ENCODE results near the gene ADRA2C. TPM values are rescaled to one million over a fixed set of nuclear protein-coding genes. Genes with fewer than 3 reads are reported as not detected.
A peak's percentile ranks its signal among the peaks of the same experiment; 100 is the strongest.

Gene ADRA2C
- total RNA-seq, 1 experiment from 2014 or later: 5.9 TPM

DNA sequence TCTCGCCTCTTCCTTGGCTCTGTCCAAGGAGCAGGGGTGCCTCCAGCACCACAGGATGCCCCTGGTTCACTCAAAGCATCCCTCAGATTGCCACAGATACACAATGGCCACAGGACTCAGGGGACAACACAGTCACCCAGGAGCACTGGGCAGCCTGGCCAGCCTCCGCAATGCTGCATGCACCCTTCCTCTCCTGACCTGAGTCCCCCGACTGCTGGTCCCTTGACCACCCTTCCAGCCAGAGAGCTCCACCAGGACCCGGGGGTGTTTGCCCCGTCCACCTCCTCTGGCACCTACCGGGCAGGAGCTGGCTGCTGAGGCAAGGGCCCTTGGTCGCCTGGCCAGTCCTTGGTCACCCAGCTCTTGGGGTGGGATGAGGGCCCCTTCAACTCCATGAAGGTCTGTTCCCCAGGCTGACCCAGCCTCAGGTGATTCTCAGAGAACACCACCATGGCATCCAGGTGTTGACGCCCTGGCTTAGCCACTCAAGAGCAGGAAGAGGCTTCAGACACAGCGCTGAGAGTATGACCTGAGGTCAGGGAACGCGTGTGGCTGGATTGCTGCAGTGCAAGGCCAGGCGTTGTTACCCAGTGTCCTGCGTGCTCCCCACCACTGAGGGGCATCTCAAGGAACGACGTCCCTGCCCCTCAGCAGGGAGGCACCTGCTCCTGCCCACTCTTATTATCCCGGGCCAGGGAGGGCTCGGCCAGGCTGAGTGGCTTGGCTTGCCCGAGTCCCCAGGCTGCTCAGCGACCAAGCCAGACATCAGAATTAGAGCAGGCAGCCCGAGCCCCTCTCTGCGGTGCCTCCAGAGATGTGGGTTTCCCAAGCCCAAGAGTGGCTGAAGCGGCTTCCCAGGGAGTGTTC, 10.2 kb downstream of the ADRA2C start:
- no peak for DNase-seq (ENCODE audit: low spot score)

DNA sequence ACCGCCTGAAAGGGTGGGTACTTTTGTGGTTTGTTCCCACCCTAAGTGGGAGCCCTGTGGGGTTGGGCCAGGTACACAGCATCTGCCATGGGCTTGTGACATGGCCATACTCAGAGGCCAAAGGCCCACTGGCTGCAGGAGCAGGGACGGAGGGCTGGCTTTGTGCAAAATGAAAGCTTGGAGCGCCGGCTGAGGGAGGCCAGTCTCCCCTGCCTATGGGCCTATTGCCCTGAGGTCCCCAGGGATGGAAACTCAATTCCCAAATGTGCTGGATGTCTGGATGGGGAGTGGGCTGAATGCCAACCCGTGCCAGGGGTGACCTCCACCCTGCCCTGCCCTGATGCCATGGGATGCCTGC, 10.8 kb downstream of the ADRA2C start:
- DNase-seq (ENCODE audit: low spot score): no peak

DNA sequence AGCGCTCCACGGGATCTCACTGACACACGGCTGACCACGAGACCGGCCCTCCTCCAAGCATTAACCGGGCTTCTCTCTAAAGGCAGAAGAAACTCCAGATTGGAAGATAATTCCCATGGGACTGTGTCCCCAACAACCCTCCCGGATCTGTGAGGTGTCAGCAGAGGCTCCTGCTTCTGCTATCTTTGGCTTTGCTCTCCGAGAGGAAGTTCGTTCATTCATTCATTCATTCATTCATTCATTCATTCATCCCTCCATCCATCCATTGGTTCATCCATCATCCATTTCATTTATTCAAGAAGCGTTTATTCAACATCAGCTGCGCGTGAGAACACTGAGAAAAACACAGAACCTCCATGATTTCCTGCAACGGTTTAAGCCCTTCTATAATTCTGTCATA, 11.5 kb downstream of the ADRA2C start:
- DNase-seq (ENCODE audit: low spot score): no peak

DNA sequence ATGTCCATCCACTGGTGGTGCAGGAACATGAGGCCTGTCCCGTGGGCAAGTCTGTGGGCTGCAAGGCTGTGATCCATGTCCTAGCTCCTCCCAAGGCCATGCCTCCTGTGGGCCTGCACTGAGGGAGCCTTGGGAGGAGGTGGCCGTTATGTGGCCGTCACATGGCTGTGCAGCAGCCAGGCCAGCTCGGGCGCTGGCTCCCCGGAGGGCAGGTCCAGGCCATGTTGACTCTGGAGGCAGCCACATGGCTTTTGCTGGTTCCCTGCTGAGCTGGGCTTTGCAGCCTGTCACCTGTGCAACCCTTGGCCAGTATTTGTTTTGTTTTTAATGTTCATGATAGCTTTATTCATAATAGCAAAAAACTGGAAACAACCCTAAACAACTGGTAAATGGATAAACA, 13.3 kb downstream of the ADRA2C start:
- no peak for DNase-seq (ENCODE audit: low spot score)

DNA sequence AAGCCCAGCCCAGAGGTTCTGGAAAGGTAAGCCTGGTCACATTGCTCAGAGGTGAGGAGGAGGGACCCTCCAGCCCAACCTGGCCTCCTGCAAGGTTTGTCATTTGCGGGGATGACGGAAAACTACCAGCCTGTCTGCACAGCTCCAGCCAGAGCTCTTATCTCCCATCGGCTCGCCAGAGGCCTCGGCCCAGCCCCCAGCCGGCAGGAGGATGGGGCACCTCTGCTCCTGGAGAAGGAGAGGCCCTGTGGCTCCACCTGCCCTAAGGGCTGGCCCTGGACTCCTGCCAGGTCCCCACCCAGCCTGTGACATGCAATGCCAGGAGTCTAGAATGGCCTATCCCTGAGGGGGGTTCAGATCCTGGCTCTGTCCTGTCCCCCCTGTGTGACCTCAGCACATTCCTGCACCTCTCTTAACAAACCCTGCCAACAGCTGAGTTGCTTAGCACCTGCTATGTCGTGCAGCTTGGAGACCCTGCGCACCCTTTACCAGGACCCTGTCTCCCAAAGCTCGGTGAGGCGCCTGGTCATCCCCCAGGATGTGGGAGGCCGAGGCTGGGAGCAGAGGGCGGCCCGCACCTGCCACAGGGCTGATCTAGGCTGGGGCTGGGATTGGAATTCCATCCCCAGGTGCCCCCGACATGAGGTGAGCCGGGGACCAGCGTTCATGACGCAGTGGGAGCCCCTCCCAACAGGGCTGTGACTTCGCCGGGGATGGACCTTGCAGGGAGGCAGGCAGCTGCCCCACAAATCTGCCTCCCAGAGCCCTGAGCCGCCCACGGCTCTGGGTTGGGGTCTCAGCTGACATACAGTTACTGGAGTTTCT, 14.4 kb downstream of the ADRA2C start:
- no peak for DNase-seq (ENCODE audit: low spot score)

DNA sequence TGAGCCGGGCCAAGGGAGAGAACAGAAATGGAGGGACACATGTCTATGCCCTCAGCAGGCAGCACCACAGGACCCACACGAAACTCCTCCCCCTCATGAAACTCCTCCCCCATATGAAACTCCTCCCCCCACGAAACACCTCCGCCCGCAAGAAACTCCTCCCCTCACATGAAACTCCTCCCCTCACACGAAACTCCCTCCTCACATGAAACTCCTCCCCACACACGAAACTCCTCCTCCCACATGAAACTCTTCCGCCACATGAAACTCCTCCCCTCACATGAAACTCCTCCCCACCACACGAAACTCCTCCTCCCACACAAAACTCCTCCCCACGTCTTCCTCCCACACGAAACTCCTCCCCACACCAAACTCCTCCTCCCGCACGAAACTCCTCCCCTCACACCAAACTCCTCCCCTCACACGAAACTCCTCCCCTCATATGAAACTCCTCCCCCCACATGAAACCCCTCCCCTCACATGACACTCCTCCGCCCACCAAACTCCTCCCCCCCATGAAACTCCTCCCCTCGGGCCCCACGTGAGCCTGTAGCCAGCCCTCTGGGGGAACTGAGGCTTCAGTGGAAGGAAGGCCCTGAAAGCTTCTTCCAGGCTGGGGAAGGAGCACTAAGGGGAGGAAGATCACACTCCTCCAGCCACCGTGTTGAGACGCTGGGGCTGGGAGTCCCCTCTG, 15.2 kb downstream of the ADRA2C start:
- DNase-seq (ENCODE audit: low spot score): no peak

DNA sequence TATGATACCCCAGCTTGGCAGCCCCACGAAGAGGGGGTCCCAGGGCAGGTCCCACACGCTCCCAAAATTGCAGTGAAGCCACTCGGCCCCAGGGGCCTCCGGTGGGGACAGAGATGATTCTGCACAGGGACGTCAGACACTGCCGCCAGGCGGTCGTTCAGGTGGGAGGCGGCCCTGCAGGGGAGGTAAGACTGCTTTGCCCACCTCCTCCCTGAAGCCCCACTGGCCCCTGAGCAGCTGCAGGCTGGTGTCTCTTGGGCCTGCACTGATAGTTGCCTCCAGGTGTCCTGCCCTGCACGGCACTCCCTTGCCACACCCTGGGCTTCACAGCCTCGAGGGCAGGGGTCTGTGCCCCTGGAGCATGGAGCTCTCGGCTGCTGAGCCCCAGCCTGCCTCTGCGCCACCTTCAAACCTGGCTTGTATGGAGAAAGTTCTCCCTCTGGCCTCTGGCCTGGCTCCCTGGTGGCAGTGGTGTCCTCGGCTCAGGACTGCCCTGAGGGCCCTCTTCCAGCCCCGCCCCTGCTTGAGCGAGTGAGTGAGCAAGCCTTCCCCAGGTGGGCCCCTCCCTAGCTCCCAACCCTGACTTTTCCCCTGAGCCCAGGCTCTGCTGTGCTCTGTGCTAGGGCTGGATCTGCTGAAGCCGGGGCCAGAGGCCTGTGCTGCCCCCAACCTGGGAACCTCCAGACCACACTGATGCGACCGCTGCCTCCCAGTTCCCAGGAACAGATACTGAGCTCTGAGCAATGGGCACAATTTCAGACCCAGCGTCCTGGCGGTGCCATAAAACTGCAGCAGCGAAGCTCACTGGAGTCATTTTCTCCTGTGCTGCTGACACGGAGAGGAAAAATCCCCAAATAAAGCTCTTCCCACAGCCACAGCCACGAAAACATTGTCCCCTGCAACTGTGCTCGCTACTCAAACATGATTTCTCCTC, 16.1 kb downstream of the ADRA2C start:
- DNase-seq (ENCODE audit: low spot score): no peak

DNA sequence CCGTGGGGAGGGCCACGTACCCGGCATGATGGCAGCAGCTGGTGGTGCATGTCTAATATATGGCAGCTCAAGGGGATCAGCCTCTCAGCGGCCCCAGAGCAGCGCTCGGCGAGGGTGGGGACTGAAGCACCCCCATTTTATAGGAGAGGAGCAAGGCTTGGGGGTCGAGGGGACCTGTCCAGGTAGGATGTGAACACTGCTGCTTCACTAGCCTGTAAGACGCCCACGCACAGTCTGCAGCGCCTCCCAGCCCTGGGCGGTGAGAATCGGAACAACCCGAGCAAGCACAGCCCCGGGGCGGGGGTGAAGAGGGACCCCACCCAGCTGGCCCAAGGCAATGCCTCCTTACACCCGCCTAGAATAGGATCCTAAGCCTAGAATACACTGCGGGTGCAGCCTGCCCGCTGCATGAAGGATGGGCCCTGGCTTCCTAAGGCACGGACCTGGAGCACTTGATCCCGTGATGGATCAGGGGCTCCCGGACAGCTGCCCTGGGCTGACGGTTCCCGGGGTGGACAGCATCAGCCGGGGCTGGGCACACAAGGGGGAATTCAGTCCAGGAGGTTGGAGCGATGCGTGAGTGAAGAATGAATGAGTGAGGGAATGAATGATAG, 17.6 kb downstream of the ADRA2C start:
- DNase-seq (ENCODE audit: low spot score): no peak

DNA sequence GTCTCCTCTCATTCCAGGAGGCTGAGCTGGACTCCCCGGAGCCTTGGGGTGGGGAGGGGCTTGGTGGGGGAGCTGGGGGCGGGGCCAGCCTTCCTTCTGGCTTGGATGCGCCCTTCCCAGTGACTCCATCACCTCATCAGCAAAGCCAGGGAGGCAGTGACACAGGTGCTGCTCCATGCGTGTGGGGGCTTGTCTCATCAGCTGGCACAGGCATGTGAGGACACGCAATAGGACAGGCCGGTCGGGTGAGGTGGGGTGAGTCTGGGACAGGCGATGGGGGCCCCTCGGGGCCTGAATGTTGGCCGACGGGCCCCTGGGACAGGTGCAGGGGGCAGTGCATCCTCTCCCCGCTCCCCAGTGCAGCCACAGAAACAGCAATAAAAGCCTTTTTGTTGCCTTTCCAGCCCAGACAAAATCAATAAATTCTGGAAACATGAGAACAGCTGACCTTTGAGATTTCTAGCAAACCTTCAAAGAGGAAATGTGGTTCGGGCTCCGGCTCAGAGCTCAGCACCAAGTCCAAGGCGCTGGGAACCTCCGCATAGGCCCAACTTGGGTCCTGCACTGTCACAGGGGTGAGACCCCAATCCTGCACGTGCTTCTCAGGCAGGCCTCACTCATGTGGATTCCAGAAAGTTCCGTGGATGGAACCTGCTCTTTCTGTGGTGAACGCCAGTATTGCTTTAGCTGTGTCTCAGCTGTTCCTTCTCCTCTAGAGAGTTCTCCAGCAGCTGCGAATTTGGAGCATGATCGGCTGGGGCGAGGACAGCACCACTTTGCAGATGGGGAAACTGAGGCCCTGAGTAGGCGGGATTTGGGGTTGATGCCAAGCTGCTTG, 18.5 kb downstream of the ADRA2C start:
- no peak for DNase-seq (ENCODE audit: low spot score)

DNA sequence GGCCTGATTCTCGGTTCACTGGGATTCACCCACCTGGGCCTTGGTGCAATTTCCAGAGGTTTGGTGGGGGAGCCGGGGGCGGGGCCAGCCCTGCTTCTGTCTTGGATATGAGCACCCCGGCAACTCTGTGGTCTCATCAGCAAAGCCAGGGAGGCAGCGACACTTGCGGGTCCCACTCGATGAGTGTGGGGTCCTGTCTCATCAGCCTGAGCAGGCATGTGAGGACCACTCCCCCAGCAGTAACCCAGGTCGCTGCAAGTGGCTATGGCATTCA, 19.0 kb downstream of the ADRA2C start:
- no peak for DNase-seq (ENCODE audit: low spot score)

DNA sequence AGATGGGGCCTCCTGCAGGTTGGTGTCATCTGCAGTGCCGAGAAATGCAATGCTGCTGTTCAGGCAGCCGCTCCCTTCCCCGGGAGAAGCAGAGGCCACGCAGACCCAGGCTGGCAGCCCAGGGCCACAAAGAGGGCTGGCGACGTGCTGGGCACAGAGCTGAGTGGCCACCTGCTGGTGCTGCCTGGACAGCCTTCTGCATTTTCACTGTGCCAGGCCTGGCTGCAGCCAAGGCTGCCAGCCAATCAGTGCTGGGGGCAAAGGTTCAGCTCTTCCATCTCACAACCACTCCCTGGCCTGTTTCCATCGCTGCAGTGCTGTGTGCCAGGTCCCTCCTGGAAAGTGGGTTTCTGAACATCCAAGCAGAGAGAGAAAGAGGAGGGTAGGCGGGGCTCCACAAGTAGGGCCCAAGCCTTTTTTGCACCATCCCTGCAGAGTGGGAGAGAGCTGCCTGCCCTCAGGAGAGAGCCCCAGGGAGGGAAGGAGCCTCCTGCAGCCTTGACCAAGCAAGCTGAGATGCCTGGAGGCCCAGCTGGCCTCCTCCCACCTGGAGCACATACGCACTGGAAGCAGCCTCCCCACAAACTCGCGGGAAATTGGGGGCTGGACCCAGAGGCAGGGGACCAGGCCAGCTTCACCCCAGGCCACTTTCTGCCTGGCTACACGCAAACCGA, 20.1 kb downstream of the ADRA2C start:
- peak; percentile 25 for DNase-seq (ENCODE audit: low spot score)

DNA sequence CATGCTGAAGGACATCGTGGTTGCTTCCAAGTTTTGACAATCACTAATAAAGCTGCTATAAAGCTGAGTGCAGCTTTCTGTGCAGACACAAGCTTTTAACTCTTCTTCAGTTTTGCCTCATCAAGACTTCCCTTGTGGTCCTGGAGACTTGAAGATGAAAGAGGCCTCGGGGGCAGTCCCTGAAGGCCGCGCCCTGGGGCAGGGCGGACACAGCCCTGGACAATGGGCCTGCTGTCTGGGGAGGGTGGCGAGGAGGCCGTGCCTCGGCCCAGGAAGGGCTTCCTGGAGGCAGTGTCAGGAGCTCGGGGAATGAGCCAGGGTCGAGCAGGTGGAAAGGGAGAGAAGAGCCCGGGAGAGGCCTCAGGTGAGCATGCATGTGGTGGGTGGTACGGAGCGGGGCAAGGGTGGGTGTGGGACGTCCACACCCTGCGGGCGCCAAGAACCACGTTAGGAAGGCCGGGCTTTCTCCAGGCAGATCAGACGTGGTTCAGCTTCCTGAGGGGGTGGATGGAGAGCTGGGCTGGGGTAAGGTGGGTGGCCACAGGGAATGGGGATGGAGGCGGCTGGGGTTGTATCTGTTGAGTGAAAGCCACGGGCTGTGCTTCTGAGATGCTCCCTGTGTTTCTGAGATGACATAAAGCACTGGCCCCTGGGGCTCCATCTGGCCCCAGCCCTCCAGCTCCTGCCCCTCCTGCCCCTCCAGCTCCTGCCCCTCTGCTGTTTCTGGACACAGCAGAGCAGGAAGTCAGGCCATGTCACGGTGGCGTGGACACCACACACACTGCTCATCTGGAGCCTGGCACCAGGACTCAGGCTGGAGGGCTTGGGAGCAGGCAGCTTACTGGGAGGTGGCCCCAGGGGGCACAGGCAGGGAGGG, 21.5 kb downstream of the ADRA2C start:
- DNase-seq (ENCODE audit: low spot score): no peak

DNA sequence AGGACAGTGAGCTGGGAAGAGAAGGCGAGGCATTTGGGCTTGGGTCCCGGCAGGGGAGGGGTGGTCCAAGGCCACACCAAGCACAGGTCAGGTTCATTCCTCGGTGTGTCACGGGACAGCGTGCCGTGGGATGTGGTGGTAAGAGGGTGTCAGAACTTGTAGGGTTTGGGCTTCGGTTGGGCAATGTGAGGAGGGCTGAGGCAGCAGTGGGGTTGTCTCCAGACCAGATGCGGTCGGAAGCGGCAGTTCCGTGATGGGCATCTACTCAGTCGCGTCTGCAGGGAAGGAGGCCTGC, 22.1 kb downstream of the ADRA2C start:
- DNase-seq (ENCODE audit: low spot score): no peak

DNA sequence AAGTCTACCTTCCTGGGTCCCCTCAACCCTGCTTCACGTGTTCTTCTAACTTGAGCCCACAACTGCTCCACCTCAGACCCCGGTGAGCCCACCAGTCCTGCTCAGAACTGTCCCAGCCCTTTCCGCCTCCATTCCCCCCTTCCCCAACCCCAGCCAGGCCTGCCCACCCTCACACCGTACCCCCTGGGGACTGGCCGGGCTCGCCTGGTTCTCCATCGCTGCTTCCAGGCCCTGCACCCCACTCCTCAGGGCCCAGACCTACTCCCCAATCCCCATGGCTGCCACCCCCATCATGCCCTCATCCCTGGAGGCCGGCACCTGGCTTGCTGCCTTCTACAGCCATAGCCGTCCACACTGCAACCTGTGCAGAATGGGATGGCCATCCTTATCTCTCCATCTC, 23.4 kb downstream of the ADRA2C start:
- DNase-seq (ENCODE audit: low spot score): no peak

DNA sequence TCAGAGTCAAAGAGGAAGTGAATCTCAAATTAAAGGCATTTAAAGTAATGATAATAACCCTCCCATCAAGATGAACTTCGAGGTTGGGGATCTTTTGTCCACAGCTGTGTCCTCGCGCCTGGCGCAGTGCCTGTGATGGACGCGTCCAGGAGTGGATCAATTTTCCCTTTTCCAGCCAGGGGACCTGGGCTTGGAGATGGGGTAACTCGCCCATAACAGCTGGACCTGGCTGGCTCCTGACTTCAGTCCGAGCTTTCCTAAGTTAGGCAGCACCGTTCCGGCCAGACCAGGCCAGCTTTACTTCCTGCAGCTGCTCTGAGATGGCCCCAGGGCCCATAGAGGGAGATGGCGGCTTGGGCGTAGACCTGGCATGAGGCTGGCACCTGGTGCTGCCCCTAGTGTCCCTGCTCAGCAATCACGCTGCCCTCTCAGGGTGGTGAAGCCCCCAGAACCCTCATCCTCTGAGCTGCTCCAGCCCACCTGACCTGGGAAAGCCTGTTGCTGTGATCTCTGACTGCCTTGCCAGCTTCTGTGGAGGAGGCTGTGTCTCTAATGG, 23.9 kb downstream of the ADRA2C start:
- DNase-seq (ENCODE audit: low spot score): no peak

DNA sequence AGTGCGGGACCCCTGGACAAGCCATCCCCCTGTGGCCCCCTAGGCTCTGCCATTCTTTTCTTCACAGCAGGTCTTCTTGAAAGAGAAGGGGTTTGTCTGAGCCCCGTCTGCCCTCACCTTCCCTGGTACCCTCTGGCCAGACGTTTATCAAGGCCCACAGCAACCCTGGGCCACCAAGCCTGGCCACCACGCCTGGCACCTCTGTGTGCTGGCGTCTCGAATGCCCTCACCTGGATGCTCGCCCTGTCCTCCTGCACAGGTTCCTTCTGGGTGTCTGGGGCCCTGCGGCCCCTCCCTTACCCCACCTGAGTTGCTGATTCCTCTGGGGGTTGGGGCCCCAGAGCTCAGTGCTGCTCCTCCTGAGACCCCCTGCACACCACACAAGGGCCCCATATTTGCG, 25.1 kb downstream of the ADRA2C start:
- no peak for DNase-seq (ENCODE audit: low spot score)

DNA sequence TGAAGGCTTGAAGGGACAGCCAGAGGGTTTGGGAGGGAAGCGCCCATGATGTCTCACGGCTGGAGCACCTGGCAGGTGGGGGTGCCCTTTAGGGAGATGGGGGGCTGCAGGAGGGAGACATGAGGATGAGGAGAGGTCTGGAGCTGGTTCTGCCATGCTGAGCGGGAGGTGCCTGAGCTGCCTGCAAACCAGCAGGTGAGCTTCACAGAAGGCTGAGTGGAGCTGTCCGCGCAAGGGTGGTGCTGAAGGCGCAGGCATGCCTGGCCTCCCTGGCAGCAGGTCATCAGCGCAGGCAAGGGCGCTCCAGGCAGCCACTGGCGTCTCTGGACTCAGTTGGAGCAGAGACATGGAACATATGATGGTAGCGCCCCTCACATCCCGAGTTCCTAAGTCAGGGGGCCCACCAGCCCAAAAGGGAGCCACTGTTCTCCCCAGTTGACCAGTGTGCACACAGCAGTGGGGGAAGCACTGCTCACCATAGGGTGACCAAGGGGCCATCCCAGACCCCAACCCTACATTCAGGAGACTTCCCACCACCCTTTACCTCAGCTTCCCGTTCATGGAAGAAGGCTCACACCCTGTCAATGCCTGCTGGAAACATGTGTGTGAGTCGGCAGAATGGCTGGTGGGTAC, 25.8 kb downstream of the ADRA2C start:
- peak; percentile 35 for DNase-seq (ENCODE audit: low spot score)

DNA sequence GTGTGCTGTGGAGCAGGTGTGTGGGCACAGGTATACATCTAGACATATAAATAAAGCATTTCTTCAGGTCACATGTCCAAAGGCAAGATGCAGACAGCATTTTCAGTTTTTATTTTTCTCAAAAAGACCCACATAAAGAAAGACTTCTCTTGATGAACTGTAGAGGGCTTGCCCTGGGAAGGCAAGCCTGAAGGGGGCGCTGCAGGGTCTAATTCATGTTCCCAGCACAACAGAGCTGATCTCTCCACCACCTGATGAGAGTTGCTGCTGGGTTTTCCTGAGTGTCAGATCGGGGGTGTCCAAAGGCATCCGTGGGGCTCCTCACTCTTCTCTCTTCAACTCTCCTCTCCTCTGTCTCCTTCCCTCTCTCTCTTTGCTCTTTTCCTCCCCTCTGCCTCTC, 26.6 kb downstream of the ADRA2C start:
- DNase-seq (ENCODE audit: low spot score): no peak
